AG09309 (cell line): ENCODE results near the gene TMEM63B.

Source experiments
- DNase-seq: peaks from one replicate; pipeline ENCODE4 v3.0.0-alpha.2; 2010; ENCODE audit warnings: low read depth
- H3K4me3 ChIP-seq: 2 replicates; pipeline ENCODE4 v1.5.1; 2011; ENCODE audit warnings: mild to moderate bottlenecking, low read depth, low read length, moderate library complexity; ENCODE audit not compliant: control insufficient read depth
- TF ChIP-seq, protein P1 (sequence below): IDR thresholded peaks from 2 replicates; pipeline ENCODE4 v1.5.1; 2011; ENCODE audit warnings: mild to moderate bottlenecking, low read depth, low read length, inconsistent platforms; ENCODE audit not compliant: insufficient read depth, control insufficient read depth; ENCODE audit errors: missing control alignments

Gene TMEM63B

DNA sequence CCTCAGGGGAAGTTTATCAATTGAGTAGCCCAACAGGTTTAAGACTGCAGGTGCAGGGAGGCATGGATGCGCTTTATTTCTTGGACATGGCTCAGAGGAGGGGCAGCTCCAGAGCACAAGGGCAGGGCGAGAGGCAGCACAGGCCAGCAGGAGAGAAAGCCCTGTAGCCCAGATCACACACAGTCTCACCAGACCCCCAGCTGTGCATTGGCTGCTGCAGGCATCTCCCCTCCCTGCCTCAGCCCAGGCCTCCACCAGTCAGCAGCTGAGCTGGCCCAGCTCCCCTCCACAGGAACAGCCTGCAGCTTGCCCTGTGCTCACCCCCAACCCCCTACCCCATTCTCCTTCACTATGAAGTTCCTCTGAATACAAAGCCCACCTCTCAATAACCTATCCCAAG, 24.8 kb upstream of the TMEM63B start:
- TF ChIP-seq, protein P1, sequence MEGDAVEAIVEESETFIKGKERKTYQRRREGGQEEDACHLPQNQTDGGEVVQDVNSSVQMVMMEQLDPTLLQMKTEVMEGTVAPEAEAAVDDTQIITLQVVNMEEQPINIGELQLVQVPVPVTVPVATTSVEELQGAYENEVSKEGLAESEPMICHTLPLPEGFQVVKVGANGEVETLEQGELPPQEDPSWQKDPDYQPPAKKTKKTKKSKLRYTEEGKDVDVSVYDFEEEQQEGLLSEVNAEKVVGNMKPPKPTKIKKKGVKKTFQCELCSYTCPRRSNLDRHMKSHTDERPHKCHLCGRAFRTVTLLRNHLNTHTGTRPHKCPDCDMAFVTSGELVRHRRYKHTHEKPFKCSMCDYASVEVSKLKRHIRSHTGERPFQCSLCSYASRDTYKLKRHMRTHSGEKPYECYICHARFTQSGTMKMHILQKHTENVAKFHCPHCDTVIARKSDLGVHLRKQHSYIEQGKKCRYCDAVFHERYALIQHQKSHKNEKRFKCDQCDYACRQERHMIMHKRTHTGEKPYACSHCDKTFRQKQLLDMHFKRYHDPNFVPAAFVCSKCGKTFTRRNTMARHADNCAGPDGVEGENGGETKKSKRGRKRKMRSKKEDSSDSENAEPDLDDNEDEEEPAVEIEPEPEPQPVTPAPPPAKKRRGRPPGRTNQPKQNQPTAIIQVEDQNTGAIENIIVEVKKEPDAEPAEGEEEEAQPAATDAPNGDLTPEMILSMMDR: no peak
- DNase-seq: no peak
- H3K4me3 ChIP-seq: no peak overlapping the region

GRCh38 chr6:44104481-44105021, 22.8 kb upstream of the TMEM63B start:
- no peak for DNase-seq
- H3K4me3 ChIP-seq: no peak overlapping the region
- TF ChIP-seq, protein P1: no peak

- DNase-seq: no peak
- TF ChIP-seq, protein P1: no peak
- H3K4me3 ChIP-seq: no peak overlapping the region
Measured at GRCh38 chr6:44105146-44105545, 22.2 kb upstream of the TMEM63B start.

- TF ChIP-seq, protein P1: no peak
- no peak overlapping the region for H3K4me3 ChIP-seq
- DNase-seq: no peak
Measured at GRCh38 chr6:44105993-44106740, 21.2 kb upstream of the TMEM63B start.

GRCh38 chr6:44107017-44107416, 20.3 kb upstream of the TMEM63B start:
- no peak for DNase-seq
- H3K4me3 ChIP-seq: no peak overlapping the region
- TF ChIP-seq, protein P1: no peak

DNA sequence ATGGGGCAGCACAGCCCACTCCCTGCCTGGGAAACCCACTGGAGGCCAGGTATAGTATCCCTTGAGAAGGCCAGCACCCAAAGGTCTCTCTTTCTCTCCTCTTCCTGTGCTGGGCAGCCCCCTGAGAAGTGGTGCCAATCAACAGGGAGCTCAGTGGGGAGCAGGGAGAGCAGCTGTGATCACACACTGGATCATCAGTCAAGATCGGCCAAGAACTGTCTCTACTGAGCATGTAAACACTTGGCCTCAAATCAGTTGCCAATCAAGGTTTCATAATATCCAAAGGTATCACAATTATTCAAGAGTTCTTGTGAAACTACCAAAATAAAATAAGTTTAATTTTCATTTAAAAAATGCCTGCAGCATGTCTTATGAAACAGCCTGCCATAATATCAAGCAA, 18.9 kb upstream of the TMEM63B start:
- no peak overlapping the region for H3K4me3 ChIP-seq
- TF ChIP-seq, protein P1: no peak
- no peak for DNase-seq

DNA sequence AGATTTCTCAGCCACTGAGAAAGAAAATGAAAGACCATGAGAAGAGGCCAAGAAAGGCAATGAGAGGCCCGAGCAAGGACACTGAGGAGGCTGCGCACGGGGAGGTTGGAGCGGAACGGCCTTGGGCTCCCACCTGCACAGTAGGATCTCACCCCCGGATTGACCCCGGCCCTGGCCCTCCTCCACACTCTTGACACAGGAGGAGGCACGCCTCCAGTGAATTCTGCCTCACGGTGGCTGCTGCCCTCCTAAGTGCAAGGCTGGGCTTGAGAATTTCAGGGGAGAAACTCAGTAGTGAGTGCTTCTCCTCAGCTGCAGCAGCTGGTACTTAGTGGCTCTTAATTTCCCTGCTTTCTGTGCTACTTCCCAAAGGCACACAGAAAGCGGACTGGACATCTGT, 18.1 kb upstream of the TMEM63B start:
- H3K4me3 ChIP-seq: no peak overlapping the region
- TF ChIP-seq, protein P1: no peak
- no peak for DNase-seq
